HG03442 (cell line): ENCODE data around the gene GNB1.
"Not testable (repeated sequence)": the region's sequence is repeated elsewhere in the genome, so short reads cannot be mapped to it uniquely, and the experiment has no call there.

Source experiments
- ATAC-seq: cut with Tn5 transposase; IDR thresholded peaks from one replicate; pipeline ENCODE4 v1.9.1; 2021; ENCODE audit warnings: mild to moderate bottlenecking, moderate library complexity; ENCODE audit not compliant: unreplicated experiment

GNB1 gene

DNA sequence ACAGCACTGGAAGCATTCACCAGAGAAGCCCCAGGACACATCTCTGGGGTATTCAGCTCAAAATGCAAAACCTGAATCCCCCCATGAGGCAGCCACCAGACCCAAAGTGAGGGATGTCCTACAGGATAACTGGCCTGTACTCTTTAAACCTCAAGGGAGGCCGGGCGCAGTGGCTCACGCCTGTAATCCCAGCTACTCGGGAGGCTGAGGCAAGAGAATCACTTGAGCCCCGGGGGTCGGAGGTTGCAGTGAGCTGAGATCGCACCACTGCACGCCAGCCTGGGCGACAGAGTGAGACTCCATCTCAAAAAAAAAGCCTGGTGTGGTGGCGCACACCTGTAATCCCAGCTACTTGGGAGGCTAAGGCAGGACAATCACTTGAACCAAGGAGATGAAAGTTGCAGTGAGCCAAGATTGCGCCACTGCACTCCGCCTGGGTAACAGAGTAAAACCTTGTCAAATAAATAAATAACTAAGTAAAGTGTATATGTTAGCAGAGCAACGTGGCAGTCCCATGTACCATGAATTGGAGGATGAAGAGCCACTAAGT lies 29.1 kb downstream of the GNB1 start:
- ATAC-seq = not testable (repeated sequence)

DNA sequence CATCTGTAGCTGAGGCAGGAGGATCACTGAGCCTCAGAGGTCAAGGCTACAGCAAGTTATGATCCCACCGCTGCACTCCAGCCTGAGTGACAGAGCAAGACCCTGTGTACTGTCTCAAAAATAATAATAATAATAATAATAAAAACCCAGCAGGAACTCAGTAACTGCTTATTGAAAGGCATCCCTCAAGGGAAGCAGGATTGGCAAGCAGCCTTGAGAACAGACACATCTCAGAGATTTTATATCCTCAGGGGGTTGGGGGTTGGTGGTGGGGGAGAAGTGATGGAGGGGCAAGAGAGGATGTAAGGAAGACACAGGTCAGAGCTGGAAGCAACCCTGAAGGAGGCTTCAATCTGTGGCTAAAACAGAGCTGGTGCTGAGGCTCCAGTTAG lies 29.6 kb downstream of the GNB1 start:
- no peak for ATAC-seq

DNA sequence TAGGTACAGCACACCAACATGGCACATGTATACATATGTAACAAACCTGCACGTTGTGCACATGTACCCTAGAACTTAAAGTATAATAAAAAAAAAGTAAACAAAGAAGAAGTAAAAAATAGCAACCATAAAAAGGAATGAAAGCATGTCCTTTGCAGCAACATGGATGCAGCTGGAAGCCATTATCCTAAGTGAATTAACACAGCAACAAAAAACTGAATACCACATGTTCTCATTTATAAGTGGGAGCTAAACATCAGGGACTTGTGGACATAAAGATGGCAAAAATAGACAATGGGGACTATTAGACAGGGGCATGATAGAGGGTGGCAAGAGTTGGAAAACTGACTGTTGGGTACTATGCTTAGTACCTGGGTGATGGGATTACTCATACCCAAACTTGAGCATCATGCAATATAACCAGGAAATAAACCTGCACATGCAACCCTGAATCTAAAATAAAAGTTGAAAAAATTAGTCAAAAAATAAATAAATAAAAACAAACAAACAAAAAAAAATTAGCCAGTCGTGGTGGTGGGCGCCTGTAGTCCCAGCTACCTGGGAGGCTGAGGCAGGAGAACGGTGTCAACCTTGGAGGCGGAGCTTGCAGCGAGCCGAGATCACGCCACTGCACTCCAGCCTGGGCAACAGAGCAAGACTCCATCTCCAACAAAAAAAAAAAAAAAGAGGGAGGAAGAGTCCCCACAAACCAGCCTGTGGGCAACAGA lies 30.8 kb downstream of the GNB1 start:
- ATAC-seq = not testable (repeated sequence)

DNA sequence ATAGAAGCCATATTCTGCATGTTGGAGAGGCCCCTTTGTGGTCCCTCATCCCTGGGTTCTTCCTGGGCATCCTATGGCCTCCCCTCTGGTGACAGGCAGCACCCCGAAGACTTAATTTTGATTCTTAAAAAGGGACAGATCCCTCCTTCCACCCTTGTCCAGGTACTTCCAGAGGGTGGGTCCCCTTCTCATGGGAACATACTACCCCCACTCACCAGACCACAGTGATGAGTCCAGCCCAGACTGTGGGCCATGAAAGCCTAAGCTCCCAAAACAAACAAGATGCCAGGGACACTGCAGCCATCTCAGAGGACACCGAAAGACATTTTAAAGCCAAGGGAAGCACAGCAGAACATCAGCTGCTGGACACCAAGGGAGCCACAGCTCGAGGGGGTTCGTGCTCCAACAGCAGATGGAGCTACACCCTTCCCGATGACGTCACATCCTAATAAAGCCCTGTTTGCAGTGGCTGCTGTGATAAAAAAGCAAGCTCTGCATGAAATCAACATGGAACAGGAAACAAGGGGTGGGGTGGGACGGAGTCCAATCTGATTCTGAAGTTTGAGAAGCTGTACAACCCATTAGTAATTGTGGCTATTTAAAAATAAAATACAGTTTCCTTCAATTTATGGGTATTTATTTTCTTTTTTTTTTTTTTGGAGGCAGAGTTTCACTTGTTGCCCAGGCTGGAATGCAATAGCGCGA lies 32.4 kb downstream of the GNB1 start:
- no peak for ATAC-seq

DNA sequence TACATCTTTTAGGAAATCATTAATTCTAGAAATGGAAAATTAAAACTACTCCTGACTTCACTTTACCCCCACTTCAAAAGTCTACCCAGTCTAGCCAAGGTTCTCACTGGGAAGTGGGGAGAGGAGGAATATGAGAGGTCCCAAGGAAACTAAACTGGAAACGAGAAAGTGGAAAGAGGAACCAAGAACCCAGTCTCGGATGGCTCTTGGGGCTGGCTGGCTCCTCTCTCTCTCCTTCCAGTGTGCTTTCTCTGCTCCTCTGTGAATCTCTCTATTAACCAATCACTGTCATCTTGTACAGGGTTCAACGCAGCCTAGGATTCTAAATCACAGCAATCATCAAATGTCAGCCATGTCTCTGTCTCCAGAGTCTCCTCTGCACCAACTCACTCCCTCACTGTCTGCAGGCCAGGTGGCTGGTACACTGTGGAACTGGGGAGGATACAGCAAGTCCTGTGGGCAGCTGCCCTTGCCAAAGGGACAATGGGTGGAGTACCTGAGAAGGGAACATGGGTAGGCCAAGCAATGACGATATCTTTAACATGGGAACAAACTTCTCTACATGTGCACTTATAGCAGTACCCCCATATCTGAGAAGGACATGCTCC lies 33.7 kb downstream of the GNB1 start:
- ATAC-seq = no peak

DNA sequence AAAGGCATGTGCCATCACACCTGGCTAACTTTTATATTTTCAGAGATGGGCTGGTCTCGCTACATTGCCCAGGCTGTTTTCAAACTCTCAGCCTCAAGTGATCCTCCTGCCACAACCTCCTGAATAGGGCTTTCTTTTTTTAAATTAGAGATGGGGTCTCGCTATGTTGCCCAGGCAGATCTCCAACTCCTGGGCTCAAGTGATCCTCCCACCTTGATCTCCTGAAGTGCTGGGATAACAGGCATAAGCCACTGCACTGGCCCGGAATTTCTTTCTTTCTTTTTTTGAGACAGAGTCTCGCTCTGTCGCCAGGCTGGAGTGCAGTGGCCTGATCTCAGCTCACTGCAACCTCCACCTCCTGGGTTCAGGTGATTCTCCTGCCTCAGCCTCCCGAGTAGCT lies 34.7 kb downstream of the GNB1 start:
- not testable (repeated sequence) for ATAC-seq

DNA sequence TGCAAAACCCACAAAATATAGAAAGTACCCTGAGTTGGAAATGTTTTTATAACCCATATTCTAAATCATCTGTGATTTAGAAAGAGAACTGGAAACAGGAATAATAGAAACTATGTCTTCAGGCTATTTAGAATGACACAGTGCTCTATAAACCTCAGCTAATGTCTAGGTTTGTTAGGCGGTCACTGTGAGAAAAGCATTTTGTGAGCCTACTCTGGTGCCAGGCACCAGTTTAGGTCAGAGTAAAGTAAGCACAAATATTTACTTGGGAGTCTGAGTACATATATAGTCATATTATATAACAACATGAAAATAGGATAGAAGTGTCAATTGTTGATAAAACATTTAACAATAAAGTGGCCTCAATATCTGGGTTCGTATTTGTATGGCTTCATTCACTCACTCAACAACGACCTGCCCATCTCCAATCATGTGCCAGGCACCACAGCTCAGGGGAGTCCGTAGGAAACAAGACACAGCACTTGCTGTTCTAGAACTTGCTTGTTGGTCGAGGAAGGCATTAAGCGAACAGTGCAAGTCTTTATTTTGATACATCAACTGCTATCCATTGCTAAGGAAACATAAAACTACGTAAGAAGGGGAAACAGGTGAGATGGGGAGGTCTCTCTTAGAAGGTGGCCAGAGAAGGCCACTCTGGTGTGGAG lies 37.2 kb downstream of the GNB1 start:
- ATAC-seq = no peak

DNA sequence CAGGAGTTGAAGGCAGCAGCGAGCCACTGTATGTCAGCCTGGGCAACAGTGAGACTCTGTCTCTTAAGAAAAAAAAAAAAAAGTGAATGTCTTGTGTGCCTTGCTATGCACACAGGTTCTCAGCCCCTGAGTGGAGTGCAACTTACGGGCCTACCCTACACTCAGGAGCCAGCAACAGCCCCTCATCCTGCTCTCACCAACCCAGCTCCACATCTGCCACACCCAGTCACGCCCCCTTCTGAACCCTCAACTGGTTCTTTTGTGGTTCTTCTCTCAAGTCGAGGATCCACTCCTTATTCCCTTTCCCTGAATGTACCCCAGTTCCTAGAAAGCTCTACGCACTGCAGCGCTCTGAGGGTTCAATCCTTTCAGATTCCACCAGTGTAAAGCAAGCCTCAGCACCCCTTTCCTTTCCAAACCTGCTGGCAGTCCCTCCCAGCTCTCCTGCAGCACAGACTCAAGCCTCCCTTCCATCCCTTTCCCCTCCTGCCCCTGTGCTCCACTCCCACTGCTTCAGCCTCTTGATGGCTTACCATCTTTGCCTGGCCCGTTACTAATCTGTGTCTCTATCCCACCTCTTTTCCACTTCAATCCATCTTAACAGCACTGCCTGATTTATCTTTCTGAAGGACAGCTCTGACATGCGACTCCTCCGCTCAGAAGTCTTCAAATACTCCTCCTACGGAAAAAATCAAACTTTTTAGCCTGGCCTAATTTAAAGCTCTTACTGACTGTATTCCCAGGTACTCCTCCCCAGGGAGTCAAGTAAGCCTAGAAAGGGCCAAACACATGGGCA lies 38.1 kb downstream of the GNB1 start:
- ATAC-seq = no peak

DNA sequence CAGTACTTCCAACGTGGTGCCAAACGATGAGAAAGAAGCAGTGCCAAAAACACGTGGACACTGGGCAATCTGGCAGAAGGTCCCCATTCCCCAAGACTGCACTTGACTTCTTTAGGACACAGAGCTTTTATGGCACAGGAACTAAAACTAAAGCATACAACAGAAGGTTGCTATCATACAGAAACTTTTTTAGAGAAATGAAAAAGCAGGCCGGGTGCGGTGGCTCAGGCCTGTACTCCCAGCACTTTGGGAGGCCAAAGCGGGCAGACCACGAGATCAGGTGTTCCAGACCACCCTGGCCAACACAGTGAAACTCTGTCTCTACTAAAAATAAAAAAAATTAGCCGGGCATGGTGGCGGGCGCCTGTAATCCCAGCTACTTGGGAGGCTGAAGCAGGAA lies 43.0 kb downstream of the GNB1 start:
- no peak for ATAC-seq

DNA sequence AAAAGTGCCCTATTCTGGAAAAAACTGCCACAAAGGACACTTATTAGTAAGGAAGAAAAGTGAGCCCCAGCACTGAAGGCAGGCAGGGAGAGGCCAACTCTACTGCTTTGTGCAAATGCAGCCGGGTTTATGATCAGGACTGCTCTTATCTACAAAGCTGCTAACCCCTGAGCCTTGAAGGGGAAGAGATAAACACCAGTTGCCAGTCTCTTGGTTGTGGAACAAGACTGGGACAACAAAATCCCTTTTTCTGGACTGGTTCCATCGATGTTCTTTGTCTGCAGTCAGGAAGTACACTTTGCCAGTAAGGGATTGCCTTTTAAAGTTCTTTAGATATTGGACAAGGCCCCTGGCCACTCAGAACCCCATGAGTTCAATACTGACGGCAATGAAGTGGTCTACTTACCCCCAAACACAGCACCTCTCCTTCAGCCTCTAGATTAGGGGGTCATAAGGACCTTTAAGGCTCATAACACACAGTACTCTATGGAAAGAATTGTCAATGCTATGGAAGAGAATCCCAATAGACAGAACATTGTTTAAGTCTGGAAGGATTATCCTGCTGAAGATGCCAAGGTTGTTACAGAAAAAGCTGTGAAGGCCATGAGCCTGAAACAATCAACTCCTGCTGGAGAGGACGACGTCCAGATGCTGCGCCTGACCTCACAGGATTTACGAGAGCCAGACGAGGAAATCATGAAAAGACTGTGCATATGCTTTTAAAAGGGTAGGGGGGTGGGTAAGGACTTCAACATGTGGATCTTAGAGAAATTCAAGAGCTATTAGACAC lies 43.6 kb downstream of the GNB1 start:
- ATAC-seq = no peak

DNA sequence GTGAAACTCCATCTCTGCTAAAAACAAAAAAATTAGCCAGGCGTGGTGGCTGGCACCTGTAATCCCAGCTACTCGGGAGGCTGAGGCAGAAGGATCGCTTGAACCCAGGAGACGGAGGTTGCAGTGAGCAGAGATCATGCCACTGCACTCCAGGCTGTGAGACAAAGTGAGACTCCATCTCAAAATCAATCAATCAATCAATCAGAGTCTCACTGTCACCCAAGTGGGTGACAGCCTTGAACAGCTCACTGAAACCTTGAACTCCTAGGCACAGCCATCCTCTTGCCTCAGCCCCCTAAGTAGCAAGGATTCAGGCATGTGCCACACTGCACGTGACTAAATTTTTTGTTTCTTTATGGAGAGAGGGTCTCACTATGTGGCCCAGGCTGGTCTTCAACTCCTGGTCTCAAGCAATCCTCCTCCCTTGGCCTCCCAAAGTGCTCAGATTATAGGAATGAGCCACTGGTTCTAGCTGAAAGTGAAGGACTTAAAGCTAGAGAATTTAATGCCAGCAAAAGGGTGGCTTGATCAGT lies 44.4 kb downstream of the GNB1 start:
- no peak for ATAC-seq

DNA sequence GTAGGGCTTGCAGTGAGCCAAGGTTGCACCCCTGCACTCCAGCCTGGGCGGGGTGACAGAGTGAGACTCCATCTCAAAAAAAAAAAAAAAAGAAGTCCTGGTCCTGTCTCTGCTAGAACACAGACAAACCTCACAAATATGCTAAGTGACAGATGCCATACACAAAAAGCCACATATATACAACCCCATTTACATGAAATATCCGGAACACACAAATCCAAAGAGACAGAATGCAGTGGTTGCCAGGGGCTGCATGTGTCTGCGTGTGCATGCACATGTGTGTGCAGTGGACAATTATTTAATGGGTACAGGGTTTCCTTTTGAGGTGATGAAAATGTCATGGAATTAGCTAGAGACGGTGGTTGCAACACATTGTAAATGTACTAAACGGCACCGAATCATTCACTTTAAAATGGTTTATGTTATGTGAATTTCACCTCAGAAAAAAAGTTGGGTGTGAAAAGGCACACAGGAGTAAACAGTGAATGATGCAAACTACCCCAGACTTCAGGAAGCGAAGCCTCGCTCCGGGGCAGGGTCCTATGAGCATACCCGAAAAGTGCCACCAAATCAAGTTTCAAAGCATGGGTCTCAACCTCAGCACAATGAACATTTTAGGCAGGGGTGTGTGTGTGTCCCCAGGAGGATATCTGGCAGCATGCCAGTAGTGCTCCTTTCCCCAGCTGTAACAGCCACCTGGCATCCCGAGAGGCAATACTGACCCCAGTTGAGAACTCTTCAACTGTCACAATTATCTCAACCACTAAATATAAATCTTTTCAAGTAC lies 48.3 kb downstream of the GNB1 start:
- ATAC-seq = no peak

DNA sequence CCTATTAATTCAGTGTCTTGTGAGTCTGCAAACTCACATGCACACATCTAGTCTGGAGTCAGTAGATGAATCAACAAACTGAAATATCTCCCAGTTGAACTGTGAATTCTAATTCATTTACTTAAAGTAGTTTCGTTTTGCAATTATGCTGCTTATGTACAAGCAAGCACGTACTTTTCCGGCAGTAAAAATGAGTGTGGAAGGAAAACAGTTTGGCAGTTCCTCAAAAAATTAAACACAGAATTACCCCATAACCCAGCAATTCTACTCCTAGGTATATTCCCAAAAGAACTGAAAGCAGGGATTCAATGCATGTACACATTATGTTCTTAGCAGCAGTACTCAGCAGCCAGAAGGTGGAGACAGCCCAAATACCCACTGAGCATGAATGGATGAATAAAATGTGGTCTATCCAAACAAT lies 49.3 kb downstream of the GNB1 start:
- no peak for ATAC-seq

DNA sequence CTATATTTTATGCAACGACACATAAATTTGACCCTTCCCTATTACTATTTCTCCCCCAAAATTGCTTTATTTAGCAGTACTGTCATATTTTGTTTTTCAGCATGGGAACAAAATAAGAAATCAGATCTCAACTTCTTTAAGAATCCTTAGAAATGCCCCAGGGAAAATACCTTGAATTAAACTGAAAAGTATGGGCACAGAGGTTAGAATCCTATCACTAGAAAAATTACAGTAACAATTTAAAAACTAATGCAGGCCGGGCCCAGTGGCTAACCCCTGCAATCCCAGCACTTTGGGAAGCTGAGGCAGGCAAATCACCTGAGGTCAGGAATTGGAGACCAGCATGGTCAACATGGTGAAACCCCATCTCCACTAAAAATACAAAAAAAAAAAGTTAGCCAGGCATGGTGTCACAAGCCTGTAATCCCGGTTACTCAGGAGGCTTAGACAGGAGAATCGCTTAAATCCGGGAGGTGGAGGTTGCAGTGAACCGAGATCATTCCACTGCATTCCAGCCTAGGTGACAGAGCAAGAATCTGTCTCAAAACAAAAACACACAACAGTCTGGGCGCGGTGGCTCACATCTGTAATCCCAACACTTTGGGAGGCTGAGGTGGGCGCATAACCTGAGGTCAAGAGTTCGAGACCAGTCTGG lies 51.4 kb downstream of the GNB1 start:
- ATAC-seq = no peak

DNA sequence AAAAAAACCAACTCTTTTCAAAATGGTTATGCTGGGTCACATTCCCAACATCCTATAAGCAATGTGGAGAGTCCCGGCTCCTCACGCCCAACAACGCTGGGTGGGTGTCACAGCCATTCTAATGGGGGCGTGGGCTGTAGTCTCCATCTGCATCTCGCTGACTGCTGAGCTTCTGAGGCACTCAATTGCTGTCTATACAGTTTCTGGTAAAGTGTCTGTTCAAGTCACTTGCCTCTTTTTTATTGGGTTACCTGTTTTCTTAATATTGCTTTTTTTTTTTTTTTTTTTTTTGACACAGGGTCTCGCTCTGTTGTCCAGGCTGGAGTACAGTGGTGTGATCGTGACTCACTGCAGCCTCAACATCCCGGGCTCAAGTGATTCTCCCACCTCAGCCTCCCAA lies 54.8 kb downstream of the GNB1 start:
- ATAC-seq = no peak

DNA sequence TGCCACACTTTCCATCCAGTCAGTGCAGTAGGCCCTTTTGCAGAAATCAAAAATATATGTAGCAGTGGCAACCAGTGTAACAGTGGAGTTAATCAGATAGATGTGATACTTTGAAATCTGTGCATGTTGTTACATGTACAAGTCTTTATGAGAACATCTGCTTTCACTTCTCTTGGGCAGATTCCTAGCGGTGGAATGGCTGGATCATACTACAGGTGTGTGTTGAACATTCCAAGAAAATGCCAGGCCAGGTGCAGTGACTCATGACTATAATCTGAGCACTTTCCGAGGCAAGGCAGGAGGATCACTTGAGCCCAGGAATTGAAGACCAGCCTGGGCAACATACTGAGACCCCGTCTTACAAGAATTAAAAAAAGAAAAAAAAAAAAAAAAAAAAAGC lies 55.3 kb downstream of the GNB1 start:
- ATAC-seq = no peak

DNA sequence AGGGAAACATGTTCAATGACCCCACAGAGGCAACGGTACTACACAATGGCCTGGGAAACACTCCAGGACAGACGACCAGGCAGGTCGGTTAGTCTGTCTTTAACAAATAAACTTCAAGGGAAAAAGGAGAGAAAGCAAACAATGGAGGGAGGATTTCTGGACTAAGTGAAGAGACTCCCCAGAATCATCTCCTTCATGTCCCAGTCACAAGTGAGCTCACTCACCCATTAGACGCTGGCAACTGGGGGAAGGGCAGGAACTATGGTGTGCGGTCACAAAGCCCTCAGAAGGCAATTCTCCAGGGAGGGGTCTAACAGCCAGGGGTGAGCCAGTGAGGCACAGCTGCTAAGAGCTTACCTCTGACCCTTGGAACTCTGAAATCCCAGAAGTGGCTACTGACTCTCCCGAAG lies 57.0 kb downstream of the GNB1 start:
- ATAC-seq = no peak

DNA sequence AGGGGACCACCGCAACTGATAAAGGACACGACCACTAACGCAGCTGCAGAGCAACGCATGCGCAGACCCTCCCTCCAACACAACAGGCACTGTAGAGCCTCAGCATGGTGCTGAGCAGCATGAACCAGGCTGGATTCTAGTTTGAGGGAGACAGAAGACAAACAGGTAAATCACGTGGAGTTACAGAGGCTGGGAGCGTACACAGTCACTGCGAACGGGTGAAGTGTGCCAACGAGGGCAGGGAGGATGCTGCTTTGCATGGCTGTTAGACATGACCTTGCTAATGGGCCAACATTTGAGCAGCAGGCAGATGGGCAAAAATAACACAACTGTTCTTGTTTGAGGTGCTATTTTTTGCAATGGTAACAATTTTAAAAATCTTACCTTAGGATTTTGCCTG lies 57.4 kb downstream of the GNB1 start:
- ATAC-seq = no peak
